ENCODE results near the gene ARHGEF26.

The ARHGEF26 gene

GRCh38 chr3:154252759-154253638 is 131.8 kb downstream of the ARHGEF26 start:
- H3K36me3 ChIP-seq (ENCODE audit: control insufficient read depth, insufficient read depth, low read length) = peaks cover 2% of the 10 kb centered on the region
- DNase-seq (ENCODE audit: extremely low read depth, insufficient read length) = peak; percentile 41
- TF ChIP-seq, protein P1, sequence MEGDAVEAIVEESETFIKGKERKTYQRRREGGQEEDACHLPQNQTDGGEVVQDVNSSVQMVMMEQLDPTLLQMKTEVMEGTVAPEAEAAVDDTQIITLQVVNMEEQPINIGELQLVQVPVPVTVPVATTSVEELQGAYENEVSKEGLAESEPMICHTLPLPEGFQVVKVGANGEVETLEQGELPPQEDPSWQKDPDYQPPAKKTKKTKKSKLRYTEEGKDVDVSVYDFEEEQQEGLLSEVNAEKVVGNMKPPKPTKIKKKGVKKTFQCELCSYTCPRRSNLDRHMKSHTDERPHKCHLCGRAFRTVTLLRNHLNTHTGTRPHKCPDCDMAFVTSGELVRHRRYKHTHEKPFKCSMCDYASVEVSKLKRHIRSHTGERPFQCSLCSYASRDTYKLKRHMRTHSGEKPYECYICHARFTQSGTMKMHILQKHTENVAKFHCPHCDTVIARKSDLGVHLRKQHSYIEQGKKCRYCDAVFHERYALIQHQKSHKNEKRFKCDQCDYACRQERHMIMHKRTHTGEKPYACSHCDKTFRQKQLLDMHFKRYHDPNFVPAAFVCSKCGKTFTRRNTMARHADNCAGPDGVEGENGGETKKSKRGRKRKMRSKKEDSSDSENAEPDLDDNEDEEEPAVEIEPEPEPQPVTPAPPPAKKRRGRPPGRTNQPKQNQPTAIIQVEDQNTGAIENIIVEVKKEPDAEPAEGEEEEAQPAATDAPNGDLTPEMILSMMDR (IDR thresholded peaks at IDR 0.05; ENCODE audit: insufficient read depth, low read length, poor library complexity, severe bottlenecking) = peak; percentile 86

GRCh38 chr3:154254527-154254926 is 133.3 kb downstream of the ARHGEF26 start:
- H3K27me3 ChIP-seq (replicated peaks; ENCODE audit: control insufficient read depth, insufficient read depth, low read length) = no peaks in the 10 kb centered on the region
- TF ChIP-seq, protein P1 (IDR thresholded peaks at IDR 0.05; ENCODE audit: insufficient read depth, low read length, poor library complexity, severe bottlenecking) = no peak
- H3K4me3 ChIP-seq (replicated peaks; ENCODE audit: low read depth, low read length) = no peak overlapping the region
- H3K36me3 ChIP-seq (ENCODE audit: control insufficient read depth, insufficient read depth, low read length) = peaks cover 2% of the 10 kb centered on the region
- no peak for DNase-seq (ENCODE audit: extremely low read depth, insufficient read length)

More at GRCh38 chr3:154252759-154253638, 131.8 kb downstream of the ARHGEF26 start:
- no peaks in the 10 kb centered on the region for H3K27me3 ChIP-seq (replicated peaks; ENCODE audit: control insufficient read depth, insufficient read depth, low read length)
- no peak overlapping the region for H3K4me3 ChIP-seq (replicated peaks; ENCODE audit: low read depth, low read length)

DNA sequence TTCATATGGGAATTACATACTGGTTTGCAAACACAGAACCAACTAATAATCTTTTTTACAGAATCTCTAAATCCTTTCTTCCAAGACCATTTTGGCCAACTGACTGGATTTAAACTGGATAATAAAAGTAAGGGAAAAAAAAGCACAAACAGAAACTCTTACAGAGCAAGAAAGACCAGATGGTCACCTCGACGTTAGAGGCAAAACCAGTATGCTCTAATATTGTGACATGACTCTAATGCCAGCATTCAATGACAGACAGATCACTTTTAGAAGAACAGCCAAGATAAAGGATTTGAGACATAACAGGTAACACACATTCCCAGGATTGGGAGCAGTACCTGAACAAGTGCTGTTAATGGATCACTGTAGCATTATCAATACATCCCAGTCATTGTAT is 152.2 kb downstream of the ARHGEF26 start:
- peaks cover 7% of the 10 kb centered on the region for H3K36me3 ChIP-seq (ENCODE audit: control insufficient read depth, insufficient read depth, low read length)
- H3K4me3 ChIP-seq (replicated peaks; ENCODE audit: low read depth, low read length) = no peak overlapping the region
- no peak for DNase-seq (ENCODE audit: extremely low read depth, insufficient read length)
- H3K27me3 ChIP-seq (replicated peaks; ENCODE audit: control insufficient read depth, insufficient read depth, low read length) = no peaks in the 10 kb centered on the region
- TF ChIP-seq, protein P1 (IDR thresholded peaks at IDR 0.05; ENCODE audit: insufficient read depth, low read length, poor library complexity, severe bottlenecking) = no peak

GRCh38 chr3:154274348-154274747 is 153.2 kb downstream of the ARHGEF26 start:
- no peaks in the 10 kb centered on the region for H3K27me3 ChIP-seq (replicated peaks; ENCODE audit: control insufficient read depth, insufficient read depth, low read length)
- no peak overlapping the region for H3K4me3 ChIP-seq (replicated peaks; ENCODE audit: low read depth, low read length)
- no peak for DNase-seq (ENCODE audit: extremely low read depth, insufficient read length)
- H3K36me3 ChIP-seq (ENCODE audit: control insufficient read depth, insufficient read depth, low read length) = peaks cover 7% of the 10 kb centered on the region
- TF ChIP-seq, protein P1 (IDR thresholded peaks at IDR 0.05; ENCODE audit: insufficient read depth, low read length, poor library complexity, severe bottlenecking) = no peak

DNA sequence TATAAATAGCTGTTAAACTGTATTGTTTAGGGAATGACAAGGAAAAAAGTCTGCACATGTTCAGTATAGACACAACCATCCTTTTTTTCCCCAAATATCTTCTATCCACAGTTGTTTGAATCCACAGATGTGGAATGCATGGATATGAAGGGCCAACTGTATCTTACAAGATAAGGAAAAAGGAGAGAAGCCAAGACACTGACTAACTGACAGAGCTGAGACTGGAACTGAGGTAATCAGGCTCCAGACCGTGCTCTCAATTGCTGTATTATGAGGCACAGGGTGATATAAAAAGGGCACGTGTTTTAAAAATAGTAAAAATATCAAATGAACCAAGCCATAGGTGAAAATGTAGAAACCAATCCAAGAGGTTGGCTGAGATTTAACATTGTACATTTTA is 154.1 kb downstream of the ARHGEF26 start:
- Histone ChIP-seq H3K36me3 (ENCODE audit: control insufficient read depth, insufficient read depth, low read length) (peaks cover 5% of the 10 kb centered on the region), H3K4me3 (replicated peaks; ENCODE audit: low read depth, low read length) (no peak overlapping the region), H3K27me3 (replicated peaks; ENCODE audit: control insufficient read depth, insufficient read depth, low read length) (no peaks in the 10 kb centered on the region)
- TF ChIP-seq, protein P1 (IDR thresholded peaks at IDR 0.05; ENCODE audit: insufficient read depth, low read length, poor library complexity, severe bottlenecking) = no peak
- no peak for DNase-seq (ENCODE audit: extremely low read depth, insufficient read length)
